Neuronal stem cell (in vitro differentiated cells): ENCODE measurements around the gene DIAPH2.

ENCODE experiments used
- DNase-seq: peaks from one replicate; pipeline ENCODE4 v3.0.0-alpha.2; 2013; ENCODE audit warnings: low spot score
- H2AFZ ChIP-seq: one replicate; pipeline ENCODE4 v1.6.1; 2013; ENCODE audit warnings: mild to moderate bottlenecking, low read length, inconsistent platforms
- H2AK5ac ChIP-seq: 2 replicates; pipeline ENCODE4 v1.6.1; 2013; ENCODE audit warnings: low read depth, mild to moderate bottlenecking, inconsistent platforms, low read length, moderate library complexity, mixed read lengths
- H2BK120ac ChIP-seq: 2 replicates; pipeline ENCODE4 v1.6.1; 2013; ENCODE audit warnings: low read depth, mild to moderate bottlenecking, inconsistent platforms, low read length, moderate library complexity, mixed read lengths
- H2BK12ac ChIP-seq: one replicate; pipeline ENCODE4 v1.6.1; 2013; ENCODE audit warnings: low read length, inconsistent platforms
- H2BK15ac ChIP-seq: 2 replicates; pipeline ENCODE4 v1.6.1; 2013; ENCODE audit warnings: mild to moderate bottlenecking, low read length, inconsistent platforms, mixed read lengths
- H2BK5ac ChIP-seq: one replicate; pipeline ENCODE4 v1.6.1; 2013; ENCODE audit warnings: inconsistent platforms, mild to moderate bottlenecking, low read length, moderate library complexity
- H3K14ac ChIP-seq: one replicate; pipeline ENCODE4 v1.6.1; 2013; ENCODE audit warnings: low read length, inconsistent platforms
- H3K18ac ChIP-seq: 2 replicates; pipeline ENCODE4 v1.6.1; 2013; ENCODE audit warnings: low read length, inconsistent platforms
- H3K23ac ChIP-seq: 2 replicates; pipeline ENCODE4 v1.6.1; 2013; ENCODE audit warnings: low read depth, mild to moderate bottlenecking, mixed read lengths, low read length, inconsistent platforms; ENCODE audit not compliant: poor library complexity
- H3K27ac ChIP-seq: replicated peaks from 3 replicates; pipeline ENCODE4 v1.5.1; 2013; ENCODE audit warnings: low read length, inconsistent platforms
- H3K27me3 ChIP-seq, 3 experiments: 2 replicates each; pipeline ENCODE4 v1.6.1; 2013; ENCODE audit warnings: low read length in 3 of 3, mild to moderate bottlenecking in 2 of 3, inconsistent platforms in 1 of 3, low read depth in 1 of 3, mixed read lengths in 1 of 3, moderate library complexity in 1 of 3; ENCODE audit not compliant: control insufficient read depth in 3 of 3, insufficient read depth in 3 of 3
- H3K36me3 ChIP-seq, 2 donors: replicated peaks in 1 of 2; 2 replicates each; pipeline ENCODE4 v1.6.1; 2013; ENCODE audit warnings: low read length in 2 of 2; ENCODE audit not compliant: control insufficient read depth in 2 of 2, insufficient read depth in 2 of 2
- H3K4ac ChIP-seq: 2 replicates; pipeline ENCODE4 v1.6.1; 2013; ENCODE audit warnings: inconsistent platforms, mild to moderate bottlenecking, low read length, moderate library complexity
- H3K4me1 ChIP-seq, 2 donors: 1 replicate in 1 of 2; 2 replicates in 1 of 2; pipeline ENCODE4 v1.6.1; 2013; ENCODE audit warnings: low read length in 2 of 2, low read depth in 1 of 2; ENCODE audit not compliant: control insufficient read depth in 2 of 2, insufficient read depth in 1 of 2
- H3K4me2 ChIP-seq: one replicate; pipeline ENCODE4 v1.6.1; 2013; ENCODE audit warnings: mild to moderate bottlenecking, low read length, inconsistent platforms; ENCODE audit not compliant: insufficient read depth, poor library complexity, severe bottlenecking
- H3K4me3 ChIP-seq, 2 donors: 2 replicates each; pipeline ENCODE4 v1.5.1; 2013; ENCODE audit warnings: low read length in 2 of 2, mild to moderate bottlenecking in 2 of 2, inconsistent platforms in 1 of 2, moderate library complexity in 1 of 2
- H3K79me1 ChIP-seq: one replicate; pipeline ENCODE4 v1.6.1; 2013; ENCODE audit warnings: low read depth, mild to moderate bottlenecking, inconsistent platforms, low read length, moderate library complexity
- H3K9ac ChIP-seq: one replicate; pipeline ENCODE4 v1.6.1; 2013; ENCODE audit warnings: mild to moderate bottlenecking, low read depth, low read length, inconsistent platforms; ENCODE audit not compliant: poor library complexity
- H3K9me3 ChIP-seq, 2 donors: replicated peaks in 1 of 2; 2 replicates each; pipeline versions ENCODE3 to v1.6.1; 2013; ENCODE audit warnings: low read length in 2 of 2, mild to moderate bottlenecking in 2 of 2, inconsistent platforms in 1 of 2, low read depth in 1 of 2, mixed read lengths in 1 of 2, moderate library complexity in 1 of 2; ENCODE audit not compliant: control insufficient read depth in 2 of 2, insufficient read depth in 1 of 2
- H4K8ac ChIP-seq: one replicate; pipeline ENCODE4 v1.6.1; 2013; ENCODE audit warnings: low read depth, mild to moderate bottlenecking, inconsistent platforms, low read length, moderate library complexity
- H4K91ac ChIP-seq: one replicate; pipeline ENCODE4 v1.6.1; 2013; ENCODE audit warnings: low read length, low read depth, mild to moderate bottlenecking, inconsistent platforms; ENCODE audit not compliant: poor library complexity
- WGBS, 2 donors: extraction: QIAGEN DNeasy Blood & Tissue Kit; methylation state at CpG; one replicate each; pipeline ENCODE4 v1.1.7; 2013; ENCODE audit warnings: missing lambda C conversion rate in 2 of 2, mixed read lengths in 1 of 2; ENCODE audit not compliant: insufficient read length in 2 of 2, insufficient replicate concordance in 1 of 2; ENCODE audit errors: extremely low coverage in 2 of 2; 5-methylcytosine and 5-hydroxymethylcytosine counted together

Gene DIAPH2

GRCh38 chrX:96791559-96791958, 106.9 kb downstream of the DIAPH2 start:
- Histone ChIP-seq H3K4me2 (no peak overlapping the region), H3K79me1 (no peaks in the 10 kb centered on the region), H3K4ac (no peak overlapping the region), H3K9me3 (no peaks in the 10 kb centered on the region), H3K18ac (no peak overlapping the region), H2AFZ (no peak overlapping the region), H3K27ac (no peak overlapping the region), H3K4me3 (no peak overlapping the region), H3K4me1 (no peaks in the 10 kb centered on the region), H2BK12ac (no peak overlapping the region), H4K91ac (no peak overlapping the region), H2BK120ac (no peak overlapping the region), H3K23ac (no peak overlapping the region), H3K14ac (no peak overlapping the region), H3K36me3 (no peaks in the 10 kb centered on the region), H3K9ac (no peak overlapping the region), H2BK15ac (no peak overlapping the region), H4K8ac (no peak overlapping the region), H2BK5ac (no peak overlapping the region), H2AK5ac (no peak overlapping the region), H3K27me3 (no peaks in the 10 kb centered on the region)
- WGBS, 2 donors: no CpG with 5 or more reads among the region's 4 CpGs
- no peak for DNase-seq

GRCh38 chrX:96792047-96792446, 107.4 kb downstream of the DIAPH2 start:
- no peaks in the 10 kb centered on the region for H3K4me1 ChIP-seq
- no peaks in the 10 kb centered on the region for H3K27me3 ChIP-seq
- H3K4ac ChIP-seq: no peak overlapping the region
- no peaks in the 10 kb centered on the region for H3K36me3 ChIP-seq
- H3K9me3 ChIP-seq: no peaks in the 10 kb centered on the region
- no peaks in the 10 kb centered on the region for H3K79me1 ChIP-seq
- H3K4me2 ChIP-seq: no peak overlapping the region
- H3K23ac ChIP-seq: no peak overlapping the region
- H3K27ac ChIP-seq: no peak overlapping the region
- no peak overlapping the region for H2BK5ac ChIP-seq
- DNase-seq: no peak
- no peak overlapping the region for H3K4me3 ChIP-seq
- no peak overlapping the region for H4K91ac ChIP-seq
- no peak overlapping the region for H3K18ac ChIP-seq
- H2BK15ac ChIP-seq: no peak overlapping the region
- no peak overlapping the region for H2AK5ac ChIP-seq
- H2BK120ac ChIP-seq: no peak overlapping the region
- no CpG with 5 or more reads among the region's 2 CpGs for WGBS, 2 donors
- no peak overlapping the region for H3K14ac ChIP-seq
- no peak overlapping the region for H3K9ac ChIP-seq
- no peak overlapping the region for H4K8ac ChIP-seq
- H2BK12ac ChIP-seq: no peak overlapping the region
- no peak overlapping the region for H2AFZ ChIP-seq

GRCh38 chrX:96798982-96799381, 114.3 kb downstream of the DIAPH2 start:
- Histone ChIP-seq H3K4me1 (no peaks in the 10 kb centered on the region), H2AK5ac (no peak overlapping the region), H3K79me1 (no peaks in the 10 kb centered on the region), H2BK15ac (no peak overlapping the region), H2BK120ac (no peak overlapping the region), H2AFZ (peak overlapping the region; percentile 19), H3K4ac (no peak overlapping the region), H3K14ac (no peak overlapping the region), H3K36me3 (no peaks in the 10 kb centered on the region), H2BK5ac (no peak overlapping the region), H3K27ac (no peak overlapping the region), H3K23ac (no peak overlapping the region), H3K27me3 (no peaks in the 10 kb centered on the region), H3K18ac (no peak overlapping the region), H3K9ac (no peak overlapping the region), H4K8ac (no peak overlapping the region), H4K91ac (no peak overlapping the region), H2BK12ac (no peak overlapping the region), H3K4me2 (no peak overlapping the region), H3K9me3 (no peaks in the 10 kb centered on the region), H3K4me3 (no peak overlapping the region)
- no CpG with 5 or more reads among the region's 1 CpG for WGBS, 2 donors
- no peak for DNase-seq

GRCh38 chrX:96807318-96807717, 122.7 kb downstream of the DIAPH2 start:
- no peak overlapping the region for H2BK12ac ChIP-seq
- no peaks in the 10 kb centered on the region for H3K79me1 ChIP-seq
- H3K36me3 ChIP-seq: no peaks in the 10 kb centered on the region
- no peaks in the 10 kb centered on the region for H3K9me3 ChIP-seq
- no peak overlapping the region for H3K4me2 ChIP-seq
- no peak overlapping the region for H2BK15ac ChIP-seq
- WGBS, 2 donors: no CpG with 5 or more reads among the region's 4 CpGs
- no peak for DNase-seq
- no peak overlapping the region for H2AK5ac ChIP-seq
- no peak overlapping the region for H3K4me3 ChIP-seq
- H3K14ac ChIP-seq: no peak overlapping the region
- no peaks in the 10 kb centered on the region for H3K27me3 ChIP-seq
- H4K8ac ChIP-seq: no peak overlapping the region
- no peak overlapping the region for H3K9ac ChIP-seq
- no peak overlapping the region for H2BK120ac ChIP-seq
- no peaks in the 10 kb centered on the region for H3K4me1 ChIP-seq
- H2BK5ac ChIP-seq: no peak overlapping the region
- no peak overlapping the region for H3K27ac ChIP-seq
- H2AFZ ChIP-seq: no peak overlapping the region
- H3K23ac ChIP-seq: no peak overlapping the region
- H3K18ac ChIP-seq: no peak overlapping the region
- no peak overlapping the region for H4K91ac ChIP-seq
- no peak overlapping the region for H3K4ac ChIP-seq
